HepG2 (cell line): ENCODE results near the gene ALDH16A1. TPM values are rescaled to one million over a fixed set of nuclear protein-coding genes. Genes with fewer than 3 reads are reported as not detected.

Source experiments
- AHR ChIP-seq: IDR thresholded peaks from 2 replicates; pipeline ENCODE4 v1.6.1; 2018; ENCODE audit warnings: missing genetic modification reagents, missing compliant biosample characterization
- CTCF ChIP-seq: sonication (generic); formaldehyde crosslinking; IDR thresholded peaks from 2 replicates; pipeline ENCODE4 v1.5.0; 2020; ENCODE audit warnings: mild to moderate bottlenecking, missing genetic modification reagents, moderate library complexity
- DPF2 ChIP-seq: sonication (generic); formaldehyde crosslinking; IDR thresholded peaks from 2 replicates; pipeline ENCODE4 v1.4.0; 2020; ENCODE audit warnings: mild to moderate bottlenecking, low read depth, missing genetic modification reagents, borderline replicate concordance
- FOXK2 ChIP-seq: fragments of 450-650 bp; IDR thresholded peaks from 2 replicates; pipeline ENCODE4 v1.6.1; 2016
- GATAD2A ChIP-seq: IDR thresholded peaks from 2 replicates; pipeline ENCODE4 v1.6.1; 2016
- HNF1B ChIP-seq: sonication (generic); formaldehyde crosslinking; IDR thresholded peaks from 2 replicates; pipeline ENCODE4 v1.5.1; 2020; ENCODE audit warnings: mild to moderate bottlenecking, moderate library complexity, missing genetic modification reagents
- HOMEZ ChIP-seq: IDR thresholded peaks from 2 replicates; pipeline ENCODE4 v1.6.1; 2016; ENCODE audit warnings: low read depth
- HOXA9 ChIP-seq: sonication (generic); formaldehyde crosslinking; IDR thresholded peaks from 2 replicates; pipeline ENCODE4 v1.8.1; 2022; ENCODE audit warnings: missing genetic modification reagents, mild to moderate bottlenecking, moderate library complexity, borderline replicate concordance
- KMT2B ChIP-seq: IDR thresholded peaks from 2 replicates; pipeline ENCODE4 v1.6.1; 2016; ENCODE audit warnings: missing genetic modification reagents, missing compliant biosample characterization
- PHF20 ChIP-seq: sonication (generic); formaldehyde crosslinking; IDR thresholded peaks from 2 replicates; pipeline ENCODE4 v1.5.0; 2020; ENCODE audit warnings: mild to moderate bottlenecking, missing genetic modification reagents
- PHF8 ChIP-seq: sonication (generic); formaldehyde crosslinking; IDR thresholded peaks from 2 replicates; pipeline ENCODE4 v1.5.0; 2020; ENCODE audit warnings: missing genetic modification reagents
- RXRB ChIP-seq: IDR thresholded peaks from 2 replicates; pipeline ENCODE4 v1.6.1; 2016; ENCODE audit warnings: borderline replicate concordance, missing genetic modification reagents, missing compliant biosample characterization
- SETDB1 ChIP-seq: sonication (generic); formaldehyde crosslinking; IDR thresholded peaks from 2 replicates; pipeline ENCODE4 v1.5.1; 2020; ENCODE audit warnings: missing genetic modification reagents, mild to moderate bottlenecking, borderline replicate concordance
- SMAD3 ChIP-seq: sonication (generic); formaldehyde crosslinking; IDR thresholded peaks from 2 replicates; pipeline ENCODE4 v1.4.0; 2020; ENCODE audit warnings: missing genetic modification reagents
- SNAPC2 ChIP-seq: sonication (generic); formaldehyde crosslinking; IDR thresholded peaks from 2 replicates; pipeline ENCODE4 v1.8.1; 2022; ENCODE audit warnings: mild to moderate bottlenecking, missing genetic modification reagents
- STAG1 ChIP-seq: sonication (generic); formaldehyde crosslinking; IDR thresholded peaks from 2 replicates; pipeline ENCODE4 v1.4.0; 2020; ENCODE audit warnings: missing genetic modification reagents
- THAP11 ChIP-seq: IDR thresholded peaks from 2 replicates; pipeline ENCODE4 v1.6.1; 2016; ENCODE audit warnings: missing biosample characterization, missing genetic modification reagents
- TOPORS ChIP-seq: sonication (generic); formaldehyde crosslinking; IDR thresholded peaks from 2 replicates; pipeline ENCODE4 v1.8.0; 2023; ENCODE audit warnings: mild to moderate bottlenecking, missing genetic modification reagents
- ZNF18 ChIP-seq: sonication (generic); formaldehyde crosslinking; IDR thresholded peaks from 2 replicates; pipeline ENCODE4 v1.8.0; 2022; ENCODE audit warnings: mild to moderate bottlenecking, missing genetic modification reagents; ENCODE audit not compliant: insufficient replicate concordance
- ZNF24 ChIP-seq: fragments of 450-650 bp; IDR thresholded peaks from 2 replicates; pipeline ENCODE4 v1.6.1; 2017; ENCODE audit warnings: antibody characterized with exemption, mild to moderate bottlenecking
- ZNF3 ChIP-seq: IDR thresholded peaks from 2 replicates; pipeline ENCODE4 v1.7.0; 2017; ENCODE audit warnings: inconsistent platforms
- ZNF317 ChIP-seq: sonication (generic); formaldehyde crosslinking; IDR thresholded peaks from 2 replicates; pipeline ENCODE4 v1.5.0; 2020; ENCODE audit warnings: mild to moderate bottlenecking, missing genetic modification reagents
- ZNF619 ChIP-seq: sonication (generic); formaldehyde crosslinking; IDR thresholded peaks from 2 replicates; pipeline ENCODE4 v1.4.0; 2020; ENCODE audit warnings: mild to moderate bottlenecking, missing genetic modification reagents
- ZNF7 ChIP-seq: IDR thresholded peaks from 2 replicates; pipeline ENCODE4 v1.6.1; 2016; ENCODE audit warnings: missing biosample characterization, missing genetic modification reagents
- ZSCAN29 ChIP-seq: sonication (generic); formaldehyde crosslinking; conservative IDR thresholded peaks from 2 replicates; pipeline ENCODE4 v1.4.0; 2020; ENCODE audit warnings: mild to moderate bottlenecking, missing genetic modification reagents
- ZSCAN30 ChIP-seq: sonication (generic); formaldehyde crosslinking; IDR thresholded peaks from 2 replicates; pipeline ENCODE4 v1.5.0; 2020; ENCODE audit warnings: mild to moderate bottlenecking, missing genetic modification reagents
- polyA plus RNA-seq, 8 experiments: library from polyadenylated mRNA; depleted of rRNA in 3 of 8; stranded (reverse) in 7 of 8; unstranded in 1 of 8; fragments of >200 nt; fragmentation: Illumina TruSeq in 4 of 8; extraction: Trizol in 4 of 8; gene quantifications; 2 replicates each; pipeline versions ENCODE4 v1.2.1 to v1.2.3, GENCODE V29; 2011 to 2016; ENCODE audit warnings: low read depth in 4 of 8, missing spikeins in 1 of 8, mixed read lengths in 1 of 8; ENCODE audit not compliant: insufficient read depth in 1 of 8
- total RNA-seq, 5 experiments: library from RNA; depleted of rRNA; stranded (reverse); fragments of >200 nt; fragmentation: Illumina TruSeq; extraction: Trizol; gene quantifications; 2 replicates each; pipeline ENCODE4 v1.2.3, GENCODE V29; 2016; ENCODE audit warnings: low read depth in 1 of 5

The ALDH16A1 gene
- total and polyA plus RNA-seq, 2 of the 13 experiments (the other 11 are each of a cell fraction or from before 2014, with no cell fraction given) = 8.4 to 34.9 TPM

GRCh38 chr19:49506575-49507105 is 53.6 kb downstream of the ALDH16A1 start (continued):
- TF ChIP-seq HNF1B (CRISPR knock-in tag) = 0 out of 2 replicates have a peak, but pooled peaks have one; percentile 49
- TF ChIP-seq TOPORS (CRISPR knock-in tag) = no peak
- TF ChIP-seq HOMEZ (CRISPR knock-in tag) = 0 out of 2 replicates have a peak, but pooled peaks have one; percentile 10
- TF ChIP-seq DPF2 = no peak
- 0 out of 2 replicates have a peak, but pooled peaks have one; percentile 12 for TF ChIP-seq GATAD2A (CRISPR knock-in tag)
- no peak for TF ChIP-seq ZSCAN29 (CRISPR knock-in tag)
- TF ChIP-seq ZNF18 (CRISPR knock-in tag) = no peak
- no peak for TF ChIP-seq SETDB1 (CRISPR knock-in tag)
- peak; percentile 25; the same call in 1 of the 2 replicates for TF ChIP-seq RXRB (CRISPR knock-in tag)
- 0 out of 2 replicates have a peak, but pooled peaks have one; percentile 23 for TF ChIP-seq PHF8 (CRISPR knock-in tag)
- TF ChIP-seq KMT2B = no peak
- TF ChIP-seq STAG1 (CRISPR knock-in tag) = peak; percentile 84
- TF ChIP-seq HOXA9 (CRISPR knock-in tag) = no peak
- TF ChIP-seq ZNF317 (CRISPR knock-in tag) = no peak
- no peak for TF ChIP-seq PHF20 (CRISPR knock-in tag)
- 0 out of 2 replicates have a peak, but pooled peaks have one; percentile 18 for TF ChIP-seq ZNF3 (CRISPR knock-in tag)
- no peak for TF ChIP-seq ZSCAN30 (CRISPR knock-in tag)
- TF ChIP-seq ZNF7 (CRISPR knock-in tag) = no peak
- TF ChIP-seq FOXK2 = no peak
- 0 out of 2 replicates have a peak, but pooled peaks have one; percentile 65 for TF ChIP-seq ZNF619
- TF ChIP-seq SMAD3 = no peak
- no peak for TF ChIP-seq SNAPC2 (CRISPR knock-in tag)
- no peak for TF ChIP-seq ZNF24
- peak; percentile 96 for TF ChIP-seq CTCF (CRISPR knock-in tag)
- peak; percentile 37; the same call in 1 of the 2 replicates for TF ChIP-seq THAP11 (CRISPR knock-in tag)
- TF ChIP-seq AHR = 0 out of 2 replicates have a peak, but pooled peaks have one; percentile 49
